ENCODE measurements around the gene AKIRIN2. TPM values are rescaled to one million over a fixed set of nuclear protein-coding genes. Genes with fewer than 3 reads are reported as not detected.
A peak's percentile ranks its signal among the peaks of the same experiment; 100 is the strongest.

Gene AKIRIN2
- total and polyA plus RNA-seq, 10 of the 15 experiments (the other 5 are each of a cell fraction or from before 2014, with no cell fraction given), result 12.7 to 82.2 (median 42.6) TPM

DNA sequence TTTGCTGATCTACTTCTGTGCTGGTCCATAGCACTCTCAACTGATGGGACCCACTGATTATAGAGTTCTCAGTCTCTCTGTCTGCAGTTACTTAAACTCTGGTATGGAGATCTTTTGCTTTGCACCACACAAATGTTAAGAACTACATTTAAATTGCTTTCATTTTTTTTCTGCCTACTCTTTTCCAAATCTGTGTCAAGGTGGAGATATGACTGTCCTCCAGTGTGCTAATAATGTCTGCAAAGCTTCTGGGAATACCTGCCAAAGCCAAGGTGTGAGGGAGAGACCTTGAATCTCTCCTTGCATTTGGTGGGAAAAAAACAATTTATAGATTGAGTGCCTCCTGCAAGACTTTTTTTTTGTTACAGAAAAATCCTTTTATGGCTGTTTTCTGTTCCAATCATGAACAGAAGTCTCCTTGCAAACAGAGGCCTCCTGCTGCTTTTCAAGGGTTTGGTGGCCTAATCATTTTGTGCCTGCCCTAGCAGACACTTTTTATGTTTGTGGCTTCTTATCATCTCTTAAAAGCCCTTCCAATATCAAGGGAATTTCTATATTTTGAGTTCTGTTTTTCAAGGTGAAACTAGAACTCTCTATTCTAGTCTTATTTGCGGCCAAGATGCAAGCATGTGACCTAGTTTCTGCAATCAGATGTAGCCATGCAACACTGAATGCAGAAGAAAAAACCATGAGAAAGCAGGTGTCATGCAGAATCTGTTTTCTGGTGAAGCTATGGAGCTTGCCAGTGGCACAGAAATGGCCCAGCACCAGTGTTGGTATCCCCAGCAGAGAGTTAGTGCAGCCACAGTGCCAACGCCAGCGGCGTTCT is 23.2 kb upstream of the AKIRIN2 start (continued):
- peak; percentile 78 to 83; a peak in 3 of 4 replicates for TF ChIP-seq IKZF2 (IDR thresholded peaks at IDR 0.05)
- TF ChIP-seq TCF12 (IDR thresholded peaks at IDR 0.05; ENCODE audit: low read depth, low read length), result peak; percentile 83
- peak; percentile 52; the same call in 1 of the 2 replicates for TF ChIP-seq TBL1XR1 (IDR thresholded peaks at IDR 0.05; ENCODE audit: low read depth, low read length)
- TF ChIP-seq SMAD1 (IDR thresholded peaks at IDR 0.05; ENCODE audit: low read depth, partially characterized antibody), result no peak
- peak; percentile 55; the same call in 1 of the 2 replicates for TF ChIP-seq IRF4 (IDR thresholded peaks at IDR 0.05; ENCODE audit: low read depth, low read length)
- no peak for TF ChIP-seq PAX8 (IDR thresholded peaks at IDR 0.05)
- TF ChIP-seq YBX1 (IDR thresholded peaks at IDR 0.05), result no peak
- peak; percentile 61; the same call in 1 of the 2 replicates for TF ChIP-seq MTA2 (IDR thresholded peaks at IDR 0.05; ENCODE audit: low read depth)
- no peak for TF ChIP-seq EZH2 (IDR thresholded peaks at IDR 0.05; ENCODE audit: borderline replicate concordance, control insufficient read depth, low read depth, low read length)
- TF ChIP-seq RFX5 (IDR thresholded peaks at IDR 0.05; ENCODE audit: low read depth, low read length), result 0 out of 2 replicates have a peak, but pooled peaks have one; percentile 13
- TF ChIP-seq NKRF (conservative IDR thresholded peaks at IDR 0.05), result no peak
- TF ChIP-seq KDM1A (IDR thresholded peaks at IDR 0.05; ENCODE audit: borderline replicate concordance), result no peak
- TF ChIP-seq, protein P1, sequence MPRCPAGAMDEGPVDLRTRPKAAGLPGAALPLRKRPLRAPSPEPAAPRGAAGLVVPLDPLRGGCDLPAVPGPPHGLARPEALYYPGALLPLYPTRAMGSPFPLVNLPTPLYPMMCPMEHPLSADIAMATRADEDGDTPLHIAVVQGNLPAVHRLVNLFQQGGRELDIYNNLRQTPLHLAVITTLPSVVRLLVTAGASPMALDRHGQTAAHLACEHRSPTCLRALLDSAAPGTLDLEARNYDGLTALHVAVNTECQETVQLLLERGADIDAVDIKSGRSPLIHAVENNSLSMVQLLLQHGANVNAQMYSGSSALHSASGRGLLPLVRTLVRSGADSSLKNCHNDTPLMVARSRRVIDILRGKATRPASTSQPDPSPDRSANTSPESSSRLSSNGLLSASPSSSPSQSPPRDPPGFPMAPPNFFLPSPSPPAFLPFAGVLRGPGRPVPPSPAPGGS (IDR thresholded peaks at IDR 0.05; ENCODE audit: borderline replicate concordance, insufficient read depth, low read depth, low read length, poor library complexity, severe bottlenecking), result no peak
- no peak for TF ChIP-seq TAF1 (IDR thresholded peaks at IDR 0.05; ENCODE audit: borderline replicate concordance, low read depth, low read length)
- TF ChIP-seq, protein P2, sequence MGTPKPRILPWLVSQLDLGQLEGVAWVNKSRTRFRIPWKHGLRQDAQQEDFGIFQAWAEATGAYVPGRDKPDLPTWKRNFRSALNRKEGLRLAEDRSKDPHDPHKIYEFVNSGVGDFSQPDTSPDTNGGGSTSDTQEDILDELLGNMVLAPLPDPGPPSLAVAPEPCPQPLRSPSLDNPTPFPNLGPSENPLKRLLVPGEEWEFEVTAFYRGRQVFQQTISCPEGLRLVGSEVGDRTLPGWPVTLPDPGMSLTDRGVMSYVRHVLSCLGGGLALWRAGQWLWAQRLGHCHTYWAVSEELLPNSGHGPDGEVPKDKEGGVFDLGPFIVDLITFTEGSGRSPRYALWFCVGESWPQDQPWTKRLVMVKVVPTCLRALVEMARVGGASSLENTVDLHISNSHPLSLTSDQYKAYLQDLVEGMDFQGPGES (IDR thresholded peaks at IDR 0.05), result no peak
- TF ChIP-seq, protein P3, sequence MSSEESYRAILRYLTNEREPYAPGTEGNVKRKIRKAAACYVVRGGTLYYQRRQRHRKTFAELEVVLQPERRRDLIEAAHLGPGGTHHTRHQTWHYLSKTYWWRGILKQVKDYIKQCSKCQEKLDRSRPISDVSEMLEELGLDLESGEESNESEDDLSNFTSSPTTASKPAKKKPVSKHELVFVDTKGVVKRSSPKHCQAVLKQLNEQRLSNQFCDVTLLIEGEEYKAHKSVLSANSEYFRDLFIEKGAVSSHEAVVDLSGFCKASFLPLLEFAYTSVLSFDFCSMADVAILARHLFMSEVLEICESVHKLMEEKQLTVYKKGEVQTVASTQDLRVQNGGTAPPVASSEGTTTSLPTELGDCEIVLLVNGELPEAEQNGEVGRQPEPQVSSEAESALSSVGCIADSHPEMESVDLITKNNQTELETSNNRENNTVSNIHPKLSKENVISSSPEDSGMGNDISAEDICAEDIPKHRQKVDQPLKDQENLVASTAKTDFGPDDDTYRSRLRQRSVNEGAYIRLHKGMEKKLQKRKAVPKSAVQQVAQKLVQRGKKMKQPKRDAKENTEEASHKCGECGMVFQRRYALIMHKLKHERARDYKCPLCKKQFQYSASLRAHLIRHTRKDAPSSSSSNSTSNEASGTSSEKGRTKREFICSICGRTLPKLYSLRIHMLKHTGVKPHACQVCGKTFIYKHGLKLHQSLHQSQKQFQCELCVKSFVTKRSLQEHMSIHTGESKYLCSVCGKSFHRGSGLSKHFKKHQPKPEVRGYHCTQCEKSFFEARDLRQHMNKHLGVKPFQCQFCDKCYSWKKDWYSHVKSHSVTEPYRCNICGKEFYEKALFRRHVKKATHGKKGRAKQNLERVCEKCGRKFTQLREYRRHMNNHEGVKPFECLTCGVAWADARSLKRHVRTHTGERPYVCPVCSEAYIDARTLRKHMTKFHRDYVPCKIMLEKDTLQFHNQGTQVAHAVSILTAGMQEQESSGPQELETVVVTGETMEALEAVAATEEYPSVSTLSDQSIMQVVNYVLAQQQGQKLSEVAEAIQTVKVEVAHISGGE (CRISPR knock-in tag; IDR thresholded peaks at IDR 0.05), result no peak
- TF ChIP-seq SMAD5 (IDR thresholded peaks at IDR 0.05; ENCODE audit: low read depth), result no peak
- TF ChIP-seq, protein P4, sequence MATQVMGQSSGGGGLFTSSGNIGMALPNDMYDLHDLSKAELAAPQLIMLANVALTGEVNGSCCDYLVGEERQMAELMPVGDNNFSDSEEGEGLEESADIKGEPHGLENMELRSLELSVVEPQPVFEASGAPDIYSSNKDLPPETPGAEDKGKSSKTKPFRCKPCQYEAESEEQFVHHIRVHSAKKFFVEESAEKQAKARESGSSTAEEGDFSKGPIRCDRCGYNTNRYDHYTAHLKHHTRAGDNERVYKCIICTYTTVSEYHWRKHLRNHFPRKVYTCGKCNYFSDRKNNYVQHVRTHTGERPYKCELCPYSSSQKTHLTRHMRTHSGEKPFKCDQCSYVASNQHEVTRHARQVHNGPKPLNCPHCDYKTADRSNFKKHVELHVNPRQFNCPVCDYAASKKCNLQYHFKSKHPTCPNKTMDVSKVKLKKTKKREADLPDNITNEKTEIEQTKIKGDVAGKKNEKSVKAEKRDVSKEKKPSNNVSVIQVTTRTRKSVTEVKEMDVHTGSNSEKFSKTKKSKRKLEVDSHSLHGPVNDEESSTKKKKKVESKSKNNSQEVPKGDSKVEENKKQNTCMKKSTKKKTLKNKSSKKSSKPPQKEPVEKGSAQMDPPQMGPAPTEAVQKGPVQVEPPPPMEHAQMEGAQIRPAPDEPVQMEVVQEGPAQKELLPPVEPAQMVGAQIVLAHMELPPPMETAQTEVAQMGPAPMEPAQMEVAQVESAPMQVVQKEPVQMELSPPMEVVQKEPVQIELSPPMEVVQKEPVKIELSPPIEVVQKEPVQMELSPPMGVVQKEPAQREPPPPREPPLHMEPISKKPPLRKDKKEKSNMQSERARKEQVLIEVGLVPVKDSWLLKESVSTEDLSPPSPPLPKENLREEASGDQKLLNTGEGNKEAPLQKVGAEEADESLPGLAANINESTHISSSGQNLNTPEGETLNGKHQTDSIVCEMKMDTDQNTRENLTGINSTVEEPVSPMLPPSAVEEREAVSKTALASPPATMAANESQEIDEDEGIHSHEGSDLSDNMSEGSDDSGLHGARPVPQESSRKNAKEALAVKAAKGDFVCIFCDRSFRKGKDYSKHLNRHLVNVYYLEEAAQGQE (IDR thresholded peaks at IDR 0.05; ENCODE audit: low read depth, low read length), result no peak

All from GM12878 (cell line).